NCI-H748 (cell line): Measurements from ENCODE around the gene ACBD6.

ENCODE experiments used
- DNase-seq: peaks from one replicate; lab custom pipeline; 2025; ENCODE audit not compliant: unreplicated experiment; lab: John Stamatoyannopoulos, UW

The ACBD6 gene

DNA sequence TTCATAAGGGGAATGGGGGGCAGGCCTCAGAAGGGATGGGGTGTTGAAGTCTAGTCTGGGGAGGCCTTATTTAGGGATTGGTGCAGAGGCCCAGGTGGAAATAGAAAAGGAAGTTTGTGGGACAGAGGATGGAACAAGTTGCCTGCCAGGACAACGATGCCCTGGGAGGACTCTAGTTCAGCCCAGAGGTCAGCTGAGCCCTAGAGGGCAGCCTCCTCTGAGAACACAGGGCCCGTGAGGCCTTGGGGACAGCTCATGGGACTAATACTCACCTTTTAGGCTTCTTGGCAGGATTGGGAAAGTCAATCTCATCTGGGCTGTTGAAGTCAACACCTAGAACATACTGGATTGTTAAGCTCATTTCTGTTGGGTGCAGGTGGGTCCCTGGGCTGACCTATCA is 229.3 kb downstream of the ACBD6 start:
- DNase-seq = no peak

DNA sequence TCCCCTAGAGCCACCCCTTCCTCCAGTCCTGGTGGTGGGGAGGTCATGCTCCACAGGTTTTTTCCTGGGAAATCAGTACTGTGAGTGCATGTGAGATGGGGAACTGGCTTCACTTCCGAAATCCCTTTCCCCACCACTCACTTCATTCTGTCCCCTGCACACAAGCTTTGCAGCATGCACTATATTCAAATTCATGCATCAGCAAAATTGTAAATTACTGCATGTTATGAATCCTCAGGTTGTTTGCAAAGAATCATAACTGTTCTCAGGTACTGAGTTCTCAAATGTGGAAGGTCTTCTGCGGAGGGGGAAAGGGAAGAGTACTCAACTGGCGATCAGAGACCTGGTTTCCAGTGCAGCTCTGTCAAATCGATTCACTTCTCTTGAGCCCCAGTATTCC is 230.0 kb downstream of the ACBD6 start:
- no peak for DNase-seq

DNA sequence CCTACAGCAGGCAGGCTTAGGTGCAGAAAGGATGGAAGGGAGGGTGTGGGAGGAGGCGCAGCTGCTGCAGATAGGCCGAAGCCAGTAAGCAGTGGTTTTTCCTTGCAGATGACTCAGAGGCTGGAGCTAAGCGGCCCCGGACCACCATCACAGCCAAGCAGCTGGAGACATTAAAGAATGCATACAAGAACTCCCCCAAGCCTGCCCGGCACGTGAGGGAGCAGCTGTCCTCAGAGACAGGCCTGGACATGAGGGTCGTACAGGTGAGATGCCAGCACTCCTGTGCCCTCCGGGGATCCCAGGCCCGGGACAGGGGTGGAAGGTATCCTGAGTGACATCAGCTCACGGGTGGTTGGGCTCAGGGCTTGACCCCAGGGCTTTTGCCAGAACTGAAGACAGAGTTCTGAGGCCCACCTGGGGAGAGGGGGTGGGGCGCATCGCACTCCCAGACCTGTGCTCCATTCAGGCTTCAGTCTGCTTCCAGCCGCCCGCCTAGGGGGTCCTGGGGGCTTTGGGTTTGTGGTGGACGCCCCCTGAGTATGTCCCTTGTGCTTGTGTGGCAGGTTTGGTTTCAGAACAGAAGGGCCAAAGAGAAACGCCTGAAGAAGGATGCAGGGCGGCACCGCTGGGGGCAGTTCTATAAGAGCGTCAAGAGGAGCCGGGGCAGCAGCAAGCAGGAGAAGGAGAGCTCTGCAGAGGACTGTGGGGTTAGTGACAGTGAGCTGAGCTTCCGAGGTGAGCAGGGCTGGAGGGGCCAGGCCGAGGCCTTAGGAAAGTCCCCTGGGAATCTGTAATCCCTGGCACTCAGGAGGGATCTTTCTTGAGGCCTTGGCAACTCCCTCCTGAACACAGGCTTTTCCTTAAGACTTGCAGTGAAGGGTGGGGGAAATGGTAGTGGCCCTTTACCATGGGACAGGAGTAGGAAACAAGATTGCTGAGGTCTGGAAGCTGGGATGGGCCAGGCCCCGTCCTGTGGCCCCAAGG is 230.8 kb downstream of the ACBD6 start:
- no peak for DNase-seq

DNA sequence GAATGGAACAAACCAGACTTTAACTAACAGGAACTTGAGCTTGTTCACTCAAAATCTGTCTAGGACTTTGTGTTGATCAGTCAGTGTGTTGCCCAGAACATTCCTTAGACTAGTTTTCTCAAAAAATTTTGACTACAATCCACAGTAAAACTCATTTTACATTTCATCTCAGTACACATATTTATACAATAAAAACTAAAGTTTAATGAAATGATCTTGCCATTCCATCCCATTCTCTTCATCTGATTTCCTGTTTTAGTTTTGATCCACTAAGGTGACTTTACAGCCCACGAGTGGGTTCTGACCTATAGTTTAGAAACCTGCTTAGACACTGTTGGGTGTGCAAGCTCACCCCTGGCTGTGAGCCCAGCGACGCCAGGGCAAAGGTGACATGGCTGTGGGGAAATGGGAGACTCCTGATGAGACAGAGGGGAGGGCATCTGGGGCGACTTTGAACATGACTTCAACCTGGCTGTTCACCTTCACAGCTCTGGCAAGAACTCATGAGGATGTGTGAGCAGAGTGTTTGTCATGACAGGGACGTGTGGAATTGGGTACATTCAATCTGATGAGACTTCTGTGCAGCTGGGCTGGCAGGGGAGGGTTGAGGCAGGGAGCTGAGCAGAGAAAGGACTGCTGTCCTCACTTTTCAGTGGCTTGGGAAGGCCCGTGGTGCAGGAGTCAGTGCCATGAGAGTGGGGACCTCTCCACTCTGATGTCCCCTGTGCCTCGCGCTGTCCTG is 231.7 kb downstream of the ACBD6 start:
- DNase-seq = no peak

DNA sequence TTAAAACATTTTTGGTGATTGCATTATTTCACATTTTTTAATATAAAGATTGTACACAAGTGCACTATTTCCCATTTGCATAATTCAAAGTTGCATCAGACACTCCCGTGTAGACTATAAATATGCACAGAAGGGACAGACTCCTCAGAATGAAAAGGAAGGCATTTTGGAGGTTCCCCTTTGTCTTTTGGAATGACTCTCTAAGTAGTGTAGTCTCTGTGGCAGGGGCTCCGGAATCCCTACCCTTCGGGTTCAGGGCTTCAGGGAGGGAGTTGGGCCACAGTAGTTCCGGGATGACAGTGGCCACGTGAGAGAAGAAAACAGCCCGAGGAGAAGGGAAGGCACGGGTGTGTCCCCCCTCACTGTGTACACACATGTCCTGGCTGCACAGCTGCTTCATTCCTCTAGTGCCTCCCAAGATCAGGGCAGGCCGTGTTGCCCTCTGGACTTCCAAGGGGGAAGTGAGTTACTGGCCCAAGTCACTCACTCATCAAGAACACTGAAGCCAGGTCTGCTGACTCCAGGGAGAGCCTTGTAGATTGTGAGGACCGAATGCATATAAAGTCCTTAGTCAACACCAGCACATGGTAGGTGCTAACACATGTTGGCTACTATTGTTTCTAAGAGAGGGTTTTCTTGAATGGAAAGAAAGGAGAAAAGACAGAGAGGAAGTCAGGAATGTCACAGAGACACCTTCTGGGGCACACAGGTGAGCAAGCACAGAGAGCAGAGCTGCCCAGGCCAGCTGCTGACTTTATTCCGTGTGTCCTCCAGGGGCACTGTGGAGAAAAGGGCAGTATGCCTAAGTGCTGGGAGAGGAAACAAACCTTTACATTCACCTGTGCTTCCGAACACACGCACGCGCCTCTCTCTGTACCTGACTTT is 232.5 kb downstream of the ACBD6 start:
- peak; percentile 21 for DNase-seq

DNA sequence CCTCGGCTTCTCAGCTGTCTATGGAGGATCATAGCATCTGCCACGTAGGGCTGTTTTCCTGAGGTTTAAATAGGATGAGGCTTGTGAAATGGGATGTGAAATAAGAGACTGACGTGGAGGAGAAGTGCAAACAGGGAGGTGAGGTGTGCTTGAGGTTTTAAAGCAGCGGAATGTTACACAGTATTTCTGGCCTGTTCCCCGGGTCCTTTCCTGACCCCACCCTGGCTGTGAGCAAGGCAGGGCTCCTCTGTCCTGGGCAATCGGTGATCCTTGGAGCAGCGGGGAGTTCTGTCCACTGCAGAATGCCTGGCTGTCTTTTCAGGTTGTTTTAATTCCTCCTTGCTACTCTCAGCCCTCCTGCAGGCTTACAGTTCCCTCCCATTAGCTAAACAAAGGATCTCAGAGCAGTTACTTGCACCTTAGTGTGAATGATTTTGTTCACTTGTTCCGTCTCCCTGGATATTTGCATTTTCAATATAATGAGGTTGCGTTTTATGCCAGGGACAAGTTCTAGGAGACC is 233.8 kb downstream of the ACBD6 start:
- DNase-seq = no peak

DNA sequence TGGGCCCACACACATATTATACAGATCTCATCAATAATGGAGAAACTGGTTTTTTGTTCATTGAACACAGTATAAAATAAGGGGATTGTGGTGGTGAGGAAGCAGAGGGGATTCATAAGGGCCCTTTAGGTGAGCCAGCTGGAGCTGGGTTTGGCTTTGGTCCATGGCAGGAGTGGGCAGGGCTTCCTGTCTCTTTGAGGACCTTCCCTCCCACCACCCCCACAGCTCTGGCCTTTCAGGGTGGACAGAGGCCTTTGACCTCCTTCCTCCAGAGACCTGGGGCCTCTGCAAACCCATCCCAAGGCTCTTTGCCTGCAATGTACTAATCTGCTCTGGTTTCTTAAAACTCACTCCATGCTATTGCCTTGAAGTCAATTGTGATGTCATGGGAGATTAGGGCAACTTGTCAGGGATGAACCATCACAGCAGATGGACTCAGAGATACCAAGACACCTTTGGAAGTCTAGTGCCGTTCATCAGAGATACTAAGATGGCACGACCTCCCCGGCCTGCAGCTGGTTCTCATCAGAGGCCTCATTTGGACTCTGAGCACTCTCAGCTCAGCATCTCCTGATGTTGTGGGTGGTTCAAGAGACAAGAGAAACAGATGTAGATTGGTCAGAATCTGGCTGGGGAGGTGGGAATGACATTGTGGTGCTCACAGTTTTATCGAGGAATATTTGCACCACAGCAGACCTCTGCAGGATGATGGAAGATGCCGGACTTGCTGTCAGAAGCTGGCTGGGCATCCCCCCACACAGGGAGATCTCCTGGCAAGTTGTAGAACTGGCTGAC is 234.4 kb downstream of the ACBD6 start:
- DNase-seq = no peak

DNA sequence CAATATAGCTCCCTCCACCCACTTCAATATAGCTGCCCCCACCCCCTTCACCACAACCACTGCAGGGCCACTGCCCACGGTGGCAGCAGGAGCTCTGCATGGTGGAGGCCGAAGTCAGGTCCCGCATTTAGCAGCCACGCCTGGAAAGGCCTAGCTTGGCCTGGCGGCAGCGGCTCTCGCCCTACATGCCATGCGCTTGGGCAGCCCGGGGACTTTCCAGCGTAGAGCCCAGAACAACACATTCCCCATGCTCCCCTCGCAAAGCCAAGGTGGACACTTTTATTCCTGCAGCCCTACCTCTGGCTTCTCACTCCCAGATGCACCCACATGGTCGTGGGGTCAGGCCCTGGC is 235.2 kb downstream of the ACBD6 start:
- no peak for DNase-seq

DNA sequence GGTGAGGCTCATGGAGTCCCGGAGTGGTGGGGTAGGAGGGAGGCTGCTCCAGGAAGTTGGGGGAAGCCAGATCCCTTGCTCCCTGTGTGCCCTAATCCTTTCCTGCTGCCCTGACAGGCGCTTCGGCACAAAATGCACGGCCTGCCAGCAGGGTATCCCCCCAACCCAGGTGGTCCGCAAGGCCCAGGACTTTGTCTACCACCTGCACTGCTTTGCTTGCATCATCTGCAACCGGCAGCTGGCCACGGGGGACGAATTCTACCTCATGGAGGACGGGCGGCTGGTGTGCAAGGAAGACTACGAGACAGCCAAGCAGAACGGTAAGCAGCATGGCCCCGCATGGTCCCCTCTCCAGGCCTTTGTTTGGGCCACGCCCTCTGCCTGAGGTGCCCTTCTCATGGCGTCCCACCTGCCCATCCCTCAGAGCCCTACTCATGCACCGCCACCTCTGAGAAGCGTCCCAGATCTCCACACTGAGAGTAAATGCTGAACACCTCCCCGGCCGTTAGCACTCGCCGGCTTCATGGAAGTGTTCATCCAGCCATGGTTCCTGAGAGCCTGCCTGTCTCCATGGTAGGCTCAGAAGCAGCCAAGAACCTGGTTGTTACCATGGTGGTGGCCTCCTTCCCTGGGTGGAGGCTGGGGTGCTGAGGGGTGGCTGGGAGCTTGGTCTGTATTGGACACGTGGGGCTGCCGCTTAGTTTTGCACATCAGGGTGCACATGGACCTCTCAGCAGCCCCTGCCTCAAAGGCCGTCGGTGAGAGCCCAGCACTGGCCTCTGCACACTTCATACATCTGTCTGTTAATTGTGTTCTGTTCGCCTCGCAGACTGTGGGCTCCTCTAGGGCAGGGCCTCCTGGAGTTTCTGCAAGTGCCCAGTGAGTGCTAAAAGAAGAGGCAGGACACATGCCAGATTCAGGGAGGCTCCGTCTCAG is 235.8 kb downstream of the ACBD6 start:
- no peak for DNase-seq

DNA sequence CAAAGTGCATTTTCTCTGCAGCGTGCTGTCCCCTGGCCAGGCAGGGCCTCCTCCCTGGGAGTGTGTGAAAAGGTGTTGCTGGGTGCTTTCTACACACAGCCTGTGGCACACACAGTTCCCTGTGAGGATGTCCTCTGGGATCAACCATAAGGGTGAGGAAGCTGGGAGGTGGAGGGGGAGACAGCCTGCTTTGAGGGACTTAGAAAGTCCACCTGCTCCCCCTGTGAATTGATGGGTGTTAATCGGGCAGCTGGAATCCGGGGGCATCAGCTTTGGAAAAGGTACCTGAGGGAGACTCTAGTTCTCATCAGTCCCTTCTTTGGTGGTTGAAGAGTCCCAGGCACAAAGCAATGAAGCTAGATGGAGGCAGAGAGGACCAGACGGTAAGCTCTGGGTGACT is 236.5 kb downstream of the ACBD6 start:
- DNase-seq = no peak

DNA sequence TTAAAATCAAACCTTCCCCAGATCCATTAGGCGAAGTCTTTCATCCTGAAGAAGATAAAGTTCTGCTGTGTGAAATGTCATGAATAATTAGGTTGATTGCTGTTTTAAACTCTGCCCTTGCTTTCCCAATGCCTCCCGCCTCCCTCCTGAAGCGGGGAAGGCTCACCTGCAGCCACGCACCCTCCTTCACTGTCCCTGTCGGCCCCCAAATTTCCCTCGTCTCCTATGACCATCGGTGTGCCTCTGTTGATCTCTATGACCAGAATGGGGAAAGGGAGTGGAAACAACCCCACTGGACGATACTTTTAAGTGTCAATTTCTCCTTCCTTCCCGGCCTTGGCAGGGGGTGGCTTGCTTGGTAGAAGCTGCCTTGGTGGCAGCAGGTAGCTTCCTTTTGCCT is 237.2 kb downstream of the ACBD6 start:
- no peak for DNase-seq

DNA sequence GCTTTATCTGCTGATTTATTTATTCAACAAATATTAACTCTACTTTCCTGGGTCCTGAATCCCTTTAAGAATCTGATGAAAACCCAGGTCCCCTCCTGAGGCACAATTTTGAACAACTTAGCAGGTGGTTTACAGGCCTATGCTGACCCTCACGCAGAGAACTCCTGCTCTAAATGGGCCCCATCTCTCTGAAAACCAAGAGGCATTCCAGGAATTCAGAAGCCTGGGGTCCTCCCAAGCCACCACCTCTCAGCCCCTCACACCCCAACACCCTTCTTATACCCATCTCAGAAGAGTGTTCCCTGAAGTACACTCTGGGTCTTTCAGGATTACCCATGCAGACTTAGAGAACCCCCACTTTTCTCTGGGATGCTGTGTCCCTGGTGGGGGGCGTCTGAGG is 237.8 kb downstream of the ACBD6 start:
- DNase-seq = no peak

DNA sequence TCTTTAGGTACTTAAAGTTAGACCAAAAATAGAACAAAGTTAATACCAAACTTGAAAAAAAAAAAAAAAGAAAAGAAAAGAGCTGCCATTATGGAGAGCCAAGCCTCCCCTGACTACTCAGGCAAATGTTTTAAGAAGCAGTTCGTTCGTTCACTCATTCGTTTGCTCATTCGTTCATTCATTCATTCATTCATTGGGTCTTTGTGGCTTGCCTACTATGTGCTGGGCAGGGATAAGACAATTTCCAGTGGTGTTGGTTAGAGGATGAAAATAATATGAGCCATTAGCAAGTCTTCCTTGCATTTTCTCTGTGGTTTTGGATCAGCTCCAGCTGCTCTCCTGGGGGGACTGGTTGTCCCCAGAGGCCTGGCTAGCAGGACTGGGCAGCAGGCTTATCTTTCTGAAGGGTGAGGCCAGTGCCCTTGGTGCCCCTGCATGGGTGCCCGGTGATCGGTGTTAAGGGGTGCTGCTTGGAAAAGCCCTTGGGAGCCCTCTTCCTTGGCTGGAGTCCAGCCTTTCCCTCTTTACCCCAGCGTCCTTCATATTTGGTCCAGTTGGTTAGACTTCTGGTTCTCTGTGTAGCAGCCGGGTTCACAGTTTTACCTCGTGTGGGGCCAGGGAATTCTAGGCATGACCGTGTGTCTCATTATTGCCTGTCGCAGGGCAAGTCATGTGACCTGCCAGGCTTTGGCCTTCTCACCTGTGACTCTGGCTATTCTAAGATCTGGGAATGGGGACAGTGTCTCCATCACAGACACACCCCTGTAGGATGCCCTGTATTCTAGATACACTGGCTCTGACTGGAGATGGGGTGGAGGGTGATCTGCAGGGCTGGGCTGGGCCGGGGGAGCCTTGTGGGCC is 239.5 kb downstream of the ACBD6 start:
- DNase-seq = no peak

DNA sequence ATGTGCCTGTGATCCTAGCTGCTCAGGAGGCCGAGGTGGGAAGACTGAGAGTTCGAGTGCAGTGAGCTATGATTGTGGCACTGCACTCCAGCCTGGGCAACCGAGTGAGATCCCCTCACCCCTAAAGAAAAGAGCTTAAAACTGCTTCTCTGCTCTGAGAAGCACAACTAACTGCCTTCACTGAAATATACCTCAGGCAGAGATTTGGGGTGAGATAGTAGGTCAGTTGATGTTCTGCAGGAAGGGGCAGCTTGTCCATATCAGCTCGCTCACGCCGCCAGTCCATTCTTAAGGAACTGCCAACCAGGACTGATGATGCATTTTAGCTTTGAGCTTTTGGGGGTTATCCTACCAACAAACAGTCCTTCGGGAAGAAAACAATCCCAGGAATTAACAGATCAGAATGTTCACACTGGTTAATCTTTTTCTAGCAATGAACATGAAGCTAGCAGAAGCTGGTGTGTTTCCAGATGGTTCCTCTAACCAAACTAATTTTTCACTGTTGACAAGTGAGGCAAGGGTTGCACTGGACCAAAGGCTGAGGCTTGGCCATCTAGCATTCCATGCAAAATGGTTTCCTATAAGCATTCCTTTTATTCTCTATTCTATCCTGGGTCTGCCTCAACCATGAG is 240.7 kb downstream of the ACBD6 start:
- DNase-seq = no peak

DNA sequence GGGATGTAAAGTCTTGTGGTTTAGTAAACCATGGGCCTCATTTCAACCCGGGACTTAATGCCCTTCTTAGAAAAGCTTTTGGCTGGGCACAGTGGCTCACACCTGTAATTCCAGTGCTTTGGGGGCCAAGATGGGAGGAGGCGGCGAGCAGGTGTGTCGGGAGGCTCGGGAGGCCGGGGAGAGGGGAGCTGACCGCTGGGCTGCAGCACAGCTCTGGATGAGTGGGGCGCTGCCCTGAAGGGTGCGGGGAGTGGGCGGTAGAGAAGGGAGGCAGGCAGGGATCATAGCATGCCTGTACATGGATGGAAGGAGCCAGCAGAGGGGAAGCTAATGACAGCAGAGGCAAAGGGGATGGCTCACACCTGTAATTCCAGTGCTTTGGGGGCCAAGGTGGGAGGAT is 241.3 kb downstream of the ACBD6 start:
- DNase-seq = no peak

DNA sequence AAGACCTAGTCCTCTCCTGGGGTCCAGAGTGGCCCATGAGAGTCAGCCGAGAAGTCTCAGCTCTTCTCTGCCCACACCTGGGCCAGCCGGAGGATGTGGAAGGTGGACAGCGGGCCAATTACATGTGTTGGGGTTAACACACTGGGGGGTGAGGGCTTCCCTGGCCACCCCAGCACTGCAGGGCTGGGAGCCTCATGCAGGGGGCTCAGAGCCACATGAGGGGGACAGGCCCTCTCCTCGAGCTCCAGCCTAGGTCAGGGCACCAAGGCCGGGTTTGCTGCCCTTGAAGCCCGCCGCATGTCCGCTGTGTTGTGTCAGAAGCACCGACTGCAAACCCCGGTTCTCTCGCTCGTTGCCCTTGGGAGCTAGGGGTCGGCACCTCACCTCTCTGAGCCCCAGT is 241.8 kb downstream of the ACBD6 start:
- no peak for DNase-seq

DNA sequence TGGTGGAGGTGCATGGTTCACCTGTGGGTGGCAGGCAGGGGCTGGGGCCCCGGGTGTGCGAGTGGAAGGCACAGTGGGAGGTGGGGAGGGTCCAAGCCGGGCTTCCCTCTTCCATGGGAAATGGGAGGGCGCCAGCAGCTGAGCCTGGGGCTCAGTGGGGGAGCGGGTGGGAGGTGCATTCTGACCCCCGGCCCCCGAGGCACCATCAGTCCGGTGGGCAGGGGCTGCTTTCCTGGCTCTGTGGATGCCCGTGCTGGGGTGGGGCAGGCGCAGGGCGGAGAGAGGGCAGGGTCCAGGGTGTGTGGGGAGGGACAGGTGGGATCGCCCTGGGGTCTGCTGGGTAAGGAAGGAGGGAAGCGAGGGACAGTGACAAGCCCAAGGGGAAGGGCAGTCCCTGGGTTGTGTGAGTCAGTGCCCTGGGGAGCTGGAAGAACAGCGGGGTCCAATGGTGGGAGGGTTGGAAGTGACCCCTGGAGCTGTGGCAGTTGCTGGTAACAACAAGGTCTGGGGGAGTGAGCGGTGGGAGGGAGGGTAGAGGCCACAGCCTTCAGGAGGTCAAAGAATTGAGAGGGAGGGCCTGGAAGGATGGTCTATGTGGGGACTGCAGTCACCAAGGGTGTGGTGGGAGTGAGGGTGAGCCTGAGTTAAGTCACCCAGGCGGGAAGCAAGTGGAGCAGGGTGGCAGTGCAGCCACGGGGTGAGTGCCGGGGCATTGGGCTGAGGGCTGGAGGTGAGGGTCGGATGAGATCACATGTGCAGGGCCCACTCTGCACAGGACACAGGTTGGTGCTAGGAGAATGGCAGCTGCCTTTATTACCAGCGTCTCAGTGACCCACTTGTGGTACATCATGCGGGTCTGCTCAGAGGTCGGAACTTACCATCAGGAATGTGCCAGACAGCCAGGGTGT is 242.7 kb downstream of the ACBD6 start:
- DNase-seq = no peak
